Colonic mucosa (tissue), 4 donors: Measurements from ENCODE around the gene KCNIP1. TPM values are rescaled to one million over a fixed set of nuclear protein-coding genes. Genes with fewer than 3 reads are reported as not detected.

Experiments
- DNase-seq: peaks from one replicate; pipeline ENCODE4 v3.0.0-alpha.2; 2020
- H3K27ac ChIP-seq: fragments of 200-600 bp; one replicate; pipeline ENCODE4 v1.8.0; 2021
- H3K27me3 ChIP-seq: fragments of 200-600 bp; one replicate; pipeline ENCODE4 v1.8.0; 2021
- H3K36me3 ChIP-seq: fragments of 200-600 bp; one replicate; pipeline ENCODE4 v1.8.0; 2021
- H3K4me1 ChIP-seq: fragments of 200-600 bp; one replicate; pipeline ENCODE4 v1.8.0; 2021; ENCODE audit warnings: mild to moderate bottlenecking
- H3K4me3 ChIP-seq: fragments of 200-600 bp; one replicate; pipeline ENCODE4 v1.8.0; 2021
- H3K9ac ChIP-seq, 2 donors: one replicate each; pipeline ENCODE4 v1.7.0; 2013; ENCODE audit warnings: control low read depth in 2 of 2, low read depth in 2 of 2, low read length in 2 of 2
- H3K9me3 ChIP-seq: fragments of 200-600 bp; one replicate; pipeline ENCODE4 v1.8.0; 2021
- intact Hi-C: fragments of 100-400 bp; cut with DNase I; formaldehyde crosslinking; loops from one replicate; pipeline ENCODE4 v1.14.1; 2022
- total RNA-seq, 2 donors: library from RNA; stranded (reverse); fragmentation: NEBNext Ultra II Directional in 1 of 2; extraction: Animal tissue kit (Norgen Biotek cat#: 25700) in 1 of 2; gene quantifications; one replicate each; pipeline ENCODE4 v1.2.1, GENCODE V29; 2021
- TF ChIP-seq, protein P1 (sequence below): fragments of 200-600 bp; IDR thresholded peaks from one replicate; pipeline ENCODE4 v1.8.0; 2022; ENCODE audit warnings: antibody characterized with exemption, mild to moderate bottlenecking
- donor health status: healthy.
- donor health status: DM: no; HTN: no; CAD: no.
- donor health status: DM: no; HTN: no; CAD: no.

Gene KCNIP1
- total RNA-seq, 2 donors from 2014 or later: 0.24 to 0.25 TPM

DNA sequence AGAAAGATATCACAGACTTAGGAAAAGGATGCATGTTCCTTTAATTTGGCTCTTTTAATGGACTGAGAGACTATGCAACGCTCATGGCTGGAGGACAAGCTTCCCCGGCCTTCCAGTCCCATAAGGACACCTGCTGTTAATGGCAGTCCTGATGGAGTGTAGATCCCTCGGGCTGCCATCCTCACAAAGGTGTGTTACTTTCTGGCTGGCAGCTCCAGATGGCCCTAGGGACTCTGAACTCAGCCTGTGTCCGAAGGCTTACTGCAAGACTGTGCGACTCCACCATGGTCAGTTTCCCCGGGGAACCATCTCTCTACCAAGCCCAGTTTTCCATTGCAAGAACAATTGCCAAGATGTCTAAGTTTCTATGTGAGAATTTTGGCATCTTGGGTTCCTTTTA, 25.5 kb upstream of the KCNIP1 start:
- Histone ChIP-seq H3K9me3 (no peaks in the 10 kb centered on the region), H3K27me3 (peaks cover 3% of the 10 kb centered on the region), H3K4me3 (no peak overlapping the region), H3K9ac (no peak overlapping the region), H3K36me3 (no peaks in the 10 kb centered on the region), H3K4me1 (no peaks in the 10 kb centered on the region), H3K27ac (no peak overlapping the region)
- TF ChIP-seq, protein P1, sequence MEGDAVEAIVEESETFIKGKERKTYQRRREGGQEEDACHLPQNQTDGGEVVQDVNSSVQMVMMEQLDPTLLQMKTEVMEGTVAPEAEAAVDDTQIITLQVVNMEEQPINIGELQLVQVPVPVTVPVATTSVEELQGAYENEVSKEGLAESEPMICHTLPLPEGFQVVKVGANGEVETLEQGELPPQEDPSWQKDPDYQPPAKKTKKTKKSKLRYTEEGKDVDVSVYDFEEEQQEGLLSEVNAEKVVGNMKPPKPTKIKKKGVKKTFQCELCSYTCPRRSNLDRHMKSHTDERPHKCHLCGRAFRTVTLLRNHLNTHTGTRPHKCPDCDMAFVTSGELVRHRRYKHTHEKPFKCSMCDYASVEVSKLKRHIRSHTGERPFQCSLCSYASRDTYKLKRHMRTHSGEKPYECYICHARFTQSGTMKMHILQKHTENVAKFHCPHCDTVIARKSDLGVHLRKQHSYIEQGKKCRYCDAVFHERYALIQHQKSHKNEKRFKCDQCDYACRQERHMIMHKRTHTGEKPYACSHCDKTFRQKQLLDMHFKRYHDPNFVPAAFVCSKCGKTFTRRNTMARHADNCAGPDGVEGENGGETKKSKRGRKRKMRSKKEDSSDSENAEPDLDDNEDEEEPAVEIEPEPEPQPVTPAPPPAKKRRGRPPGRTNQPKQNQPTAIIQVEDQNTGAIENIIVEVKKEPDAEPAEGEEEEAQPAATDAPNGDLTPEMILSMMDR: no peak
- no peak for DNase-seq
- intact Hi-C loops: no loop called here

DNA sequence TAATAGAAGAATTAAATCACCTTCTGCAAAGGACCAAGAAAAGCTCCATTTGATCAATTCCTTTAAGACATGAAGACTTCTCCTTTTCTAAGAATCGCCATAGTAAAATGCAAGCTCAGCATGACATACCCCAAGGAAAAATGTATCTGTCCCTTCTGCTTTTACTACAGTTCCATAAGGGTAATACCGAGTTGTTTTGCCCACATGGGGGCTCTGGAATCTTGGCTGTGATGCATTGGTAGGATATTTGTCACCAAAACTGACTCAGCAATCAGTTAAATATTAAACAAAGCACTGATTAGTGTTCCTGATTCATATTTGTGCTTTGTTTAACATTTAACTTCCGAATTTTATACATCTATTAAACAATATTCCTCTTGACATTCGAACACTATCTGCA, 24.3 kb upstream of the KCNIP1 start:
- H3K9me3 ChIP-seq: no peaks in the 10 kb centered on the region
- no peaks in the 10 kb centered on the region for H3K4me1 ChIP-seq
- no peak overlapping the region for H3K27ac ChIP-seq
- TF ChIP-seq, protein P1: no peak
- no peaks in the 10 kb centered on the region for H3K36me3 ChIP-seq
- H3K4me3 ChIP-seq: no peak overlapping the region
- no peak overlapping the region for H3K9ac ChIP-seq
- peaks cover 3% of the 10 kb centered on the region for H3K27me3 ChIP-seq
- intact Hi-C loops: no loop called here
- DNase-seq: no peak

DNA sequence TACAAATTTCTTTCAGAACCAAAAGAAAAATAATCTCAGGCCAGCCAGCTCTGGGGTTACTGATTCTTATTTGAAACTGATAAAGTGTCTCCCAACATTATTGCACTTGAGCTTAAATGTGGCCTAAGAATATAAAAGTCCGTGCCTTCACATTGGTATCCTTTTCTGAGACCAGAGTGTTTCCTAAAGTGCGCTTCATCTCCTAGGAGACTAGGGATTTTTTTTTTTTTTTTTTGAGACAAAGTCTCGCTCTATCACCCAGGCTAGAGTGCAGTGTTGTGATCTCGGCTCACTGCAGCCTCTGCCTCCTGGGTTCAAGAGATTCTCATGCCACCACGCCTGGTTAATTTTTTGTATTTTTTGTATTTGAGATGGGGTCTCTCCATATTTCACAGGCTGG, 23.6 kb upstream of the KCNIP1 start:
- Histone ChIP-seq H3K9ac (no peak overlapping the region), H3K27ac (no peak overlapping the region), H3K9me3 (no peaks in the 10 kb centered on the region), H3K27me3 (peaks cover 3% of the 10 kb centered on the region), H3K4me1 (no peaks in the 10 kb centered on the region), H3K36me3 (no peaks in the 10 kb centered on the region), H3K4me3 (no peak overlapping the region)
- TF ChIP-seq, protein P1: no peak
- no peak for DNase-seq
- intact Hi-C loops: no loop called here

DNA sequence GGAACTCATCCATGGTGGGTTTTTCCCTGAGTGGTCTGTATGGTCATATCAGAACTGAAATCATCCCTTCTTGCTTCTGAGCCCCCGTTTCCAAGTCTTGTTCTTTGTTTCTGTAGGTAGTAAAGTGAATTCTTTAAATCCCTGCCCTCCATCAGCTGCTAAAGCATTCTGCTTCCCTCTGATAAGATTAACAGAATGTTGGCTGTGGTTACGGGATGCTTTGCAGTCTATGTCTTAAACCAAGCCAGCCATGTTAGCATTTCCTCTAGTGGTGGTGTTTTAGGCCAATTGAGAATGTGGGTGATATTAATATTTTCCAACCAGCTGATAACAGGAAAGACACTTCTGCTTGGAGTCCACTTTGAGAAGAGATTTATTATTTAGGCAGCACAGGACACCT, 22.0 kb upstream of the KCNIP1 start:
- H3K9ac ChIP-seq: no peak overlapping the region
- peaks cover 3% of the 10 kb centered on the region for H3K27me3 ChIP-seq
- TF ChIP-seq, protein P1: no peak
- no peaks in the 10 kb centered on the region for H3K9me3 ChIP-seq
- H3K4me3 ChIP-seq: no peak overlapping the region
- H3K4me1 ChIP-seq: no peaks in the 10 kb centered on the region
- no peak for DNase-seq
- intact Hi-C loops: no loop called here
- H3K36me3 ChIP-seq: no peaks in the 10 kb centered on the region
- H3K27ac ChIP-seq: no peak overlapping the region

DNA sequence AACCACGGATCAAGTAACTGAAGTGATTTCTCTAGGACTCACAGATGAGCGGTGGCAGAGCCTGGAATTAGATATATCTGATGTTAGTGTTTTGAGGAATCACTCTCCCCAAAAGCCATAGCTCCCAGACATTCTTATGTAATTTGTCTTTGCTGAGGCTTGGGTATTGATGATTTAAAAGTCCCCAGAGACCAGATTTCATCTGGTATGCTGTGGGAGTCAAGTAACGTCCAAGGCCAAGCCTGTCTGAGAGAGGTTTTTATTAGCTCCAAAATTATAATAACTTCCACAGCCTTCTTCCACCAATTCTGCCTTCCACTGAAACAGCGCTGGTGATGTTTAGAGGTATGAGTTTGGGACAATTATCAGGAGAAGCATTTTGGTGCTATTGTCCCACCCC, 21.3 kb upstream of the KCNIP1 start:
- peaks cover 3% of the 10 kb centered on the region for H3K27me3 ChIP-seq
- H3K27ac ChIP-seq: no peak overlapping the region
- H3K9me3 ChIP-seq: no peaks in the 10 kb centered on the region
- intact Hi-C loops: no loop called here
- DNase-seq: no peak
- H3K4me3 ChIP-seq: no peak overlapping the region
- TF ChIP-seq, protein P1: no peak
- no peaks in the 10 kb centered on the region for H3K36me3 ChIP-seq
- H3K4me1 ChIP-seq: no peaks in the 10 kb centered on the region
- no peak overlapping the region for H3K9ac ChIP-seq
